Tibial artery (tissue), 4 donors: Measurements from ENCODE around the gene CFAP251.

ENCODE experiments used
- DNase-seq, 2 donors: peaks; one replicate each; pipeline ENCODE4 v3.0.0-alpha.2; 2019
- H3K27ac ChIP-seq, 2 donors: fragments of 200-600 bp; sonication (generic) in 1 of 2; 1 replicate in 1 of 2; 2 replicates in 1 of 2; pipeline ENCODE4 v1.5.1; 2018 to 2019; ENCODE audit warnings: mild to moderate bottlenecking in 1 of 2
- H3K27me3 ChIP-seq, 2 donors: fragments of 200-600 bp; sonication (generic) in 1 of 2; one replicate each; pipeline versions ENCODE4 v1.5.1 to v1.6.0; 2016 to 2019
- H3K36me3 ChIP-seq, 3 donors: fragments of 200-600 bp; sonication (generic) in 2 of 3; one replicate each; pipeline ENCODE4 v1.5.1; 2016 to 2019; ENCODE audit warnings: mild to moderate bottlenecking in 2 of 3
- H3K4me1 ChIP-seq, 4 donors: fragments of 200-600 bp; sonication (generic) in 2 of 4; 1 replicate in 3 of 4; 2 replicates in 1 of 4; pipeline ENCODE4 v1.5.1; 2016 to 2019
- H3K4me3 ChIP-seq, 2 donors: fragments of 200-600 bp; sonication (generic) in 1 of 2; 1 replicate in 1 of 2; 2 replicates in 1 of 2; pipeline ENCODE4 v1.5.1; 2018 to 2019; ENCODE audit warnings: mild to moderate bottlenecking in 2 of 2
- H3K9me3 ChIP-seq, 3 donors: fragments of 200-600 bp; sonication (generic) in 1 of 3; one replicate each; pipeline ENCODE4 v1.5.1; 2016 to 2019
- CTCF ChIP-seq, 2 experiments: fragments of 200-600 bp in 1 of 2; fragments of 450-650 bp in 1 of 2; IDR thresholded peaks; one replicate each; pipeline ENCODE4 v1.5.1; 2017 to 2019; ENCODE audit warnings: antibody characterized with exemption in 2 of 2, mild to moderate bottlenecking in 1 of 2, moderate library complexity in 1 of 2
- intact Hi-C: fragments of 100-400 bp; cut with DNase I; formaldehyde crosslinking; loops from one replicate; pipeline ENCODE4 v1.15.0; 2023; ENCODE audit warnings: low total_unique reads

Gene CFAP251

GRCh38 chr12:122031342-122032216, 113.2 kb downstream of the CFAP251 start:
- peak; percentile 57 for TF ChIP-seq CTCF (IDR thresholded peaks at IDR 0.05)
- intact Hi-C loops, result no loop called here
- no peaks in the 10 kb centered on the region for H3K9me3 ChIP-seq
- no peak overlapping the region for H3K4me3 ChIP-seq
- no peak overlapping the region for H3K27ac ChIP-seq
- H3K4me1 ChIP-seq, result peaks cover 0 to 61% (median 23%) of the 10 kb centered on the region in 4 donors
- H3K27me3 ChIP-seq, result no peaks in the 10 kb centered on the region
- no peak for DNase-seq
- H3K36me3 ChIP-seq, result peaks cover 4 to 15% (median 11%) of the 10 kb centered on the region in 3 donors

- intact Hi-C loops, result no loop called here
- no peak for DNase-seq
- Histone ChIP-seq H3K27me3 (no peaks in the 10 kb centered on the region), H3K4me1 (peaks cover 0 to 56% (median 23%) of the 10 kb centered on the region in 4 donors), H3K27ac (no peak overlapping the region), H3K36me3 (peaks cover 4 to 25% (median 18%) of the 10 kb centered on the region in 3 donors), H3K9me3 (no peaks in the 10 kb centered on the region), H3K4me3 (no peak overlapping the region)
- no peak for TF ChIP-seq CTCF (IDR thresholded peaks at IDR 0.05)
Observed at GRCh38 chr12:122032580-122032979, 114.2 kb downstream of the CFAP251 start.

- peaks cover 4 to 47% (median 19%) of the 10 kb centered on the region in 3 donors for H3K36me3 ChIP-seq
- peak in 1 of 2 donors; percentile 73 for DNase-seq
- no peak for TF ChIP-seq CTCF (IDR thresholded peaks at IDR 0.05)
Observed at GRCh38 chr12:122035292-122035691, 116.9 kb downstream of the CFAP251 start.

GRCh38 chr12:122036153-122036552, 117.8 kb downstream of the CFAP251 start:
- peaks cover 4 to 56% (median 19%) of the 10 kb centered on the region in 3 donors for H3K36me3 ChIP-seq

More at GRCh38 chr12:122035292-122035691, 116.9 kb downstream of the CFAP251 start:
- H3K4me1 ChIP-seq, result peaks cover 0 to 37% (median 13%) of the 10 kb centered on the region in 4 donors
- intact Hi-C loops, result no loop called here
- peak overlapping the region; percentile 23 to 25 for H3K27ac ChIP-seq
- no peaks in the 10 kb centered on the region for H3K27me3 ChIP-seq
- H3K4me3 ChIP-seq, result no peak overlapping the region
- H3K9me3 ChIP-seq, result no peaks in the 10 kb centered on the region

More at GRCh38 chr12:122036153-122036552, 117.8 kb downstream of the CFAP251 start:
- intact Hi-C loops, result no loop called here
- H3K9me3 ChIP-seq, result no peaks in the 10 kb centered on the region
- H3K27ac ChIP-seq, result no peak overlapping the region
- no peaks in the 10 kb centered on the region for H3K27me3 ChIP-seq
- H3K4me3 ChIP-seq, result no peak overlapping the region
- H3K4me1 ChIP-seq, result peaks cover 0 to 29% (median 13%) of the 10 kb centered on the region in 4 donors
- DNase-seq, result no peak
- TF ChIP-seq CTCF (IDR thresholded peaks at IDR 0.05), result no peak
